ENCODE data around the gene NEK10. TPM values are rescaled to one million over a fixed set of nuclear protein-coding genes. Genes with fewer than 3 reads are reported as not detected.

Gene NEK10
- total and polyA plus RNA-seq, 9 donors, result 0.41 to 33.4 (median 1.1) TPM

- no peak overlapping the region for H3K4me3 ChIP-seq
- TF ChIP-seq EP300 (IDR thresholded peaks at IDR 0.05) (no peak), POLR2A (IDR thresholded peaks at IDR 0.05) (no peak), CTCF (IDR thresholded peaks at IDR 0.05) (no peak)
- DNase-seq, result no peak
- H3K4me1 ChIP-seq (ENCODE audit: insufficient read depth), result no peaks in the 10 kb centered on the region
- H3K36me3 ChIP-seq, result no peaks in the 10 kb centered on the region
- intact Hi-C loops (cut with DNase I), result no loop called here
- 90 to 96% (median 92%) methylated on average over 2 of the region's 2 CpGs for WGBS, 3 donors
- H3K27me3 ChIP-seq, result no peaks in the 10 kb centered on the region
- H3K9me3 ChIP-seq, result no peaks in the 10 kb centered on the region
- no peak overlapping the region for H3K27ac ChIP-seq
Observed at GRCh38 chr3:27160779-27161287, 208.3 kb downstream of the NEK10 start.

DNA sequence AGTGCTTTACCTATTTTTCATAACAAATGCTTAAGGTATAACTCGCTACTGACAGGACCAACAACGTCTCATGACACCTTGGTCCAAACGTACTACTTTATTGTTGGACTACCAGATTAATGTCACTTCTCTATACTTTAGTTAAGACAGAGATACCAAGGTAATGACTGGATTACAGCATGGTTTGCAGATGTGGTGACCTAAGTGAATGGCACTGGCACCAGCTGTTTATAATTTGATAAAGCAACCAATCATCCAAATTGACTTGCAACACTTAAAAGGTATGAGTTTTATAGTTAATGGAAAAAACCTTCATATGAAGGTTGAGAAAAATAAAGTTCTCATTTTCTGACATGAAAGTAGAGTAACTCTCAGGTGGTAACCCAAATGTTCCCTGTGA is 209.0 kb downstream of the NEK10 start:
- H3K36me3 ChIP-seq, result no peaks in the 10 kb centered on the region
- intact Hi-C loops (cut with DNase I), result no loop called here
- TF ChIP-seq POLR2A (IDR thresholded peaks at IDR 0.05), result no peak
- TF ChIP-seq CTCF (IDR thresholded peaks at IDR 0.05), result no peak
- no peak for TF ChIP-seq EP300 (IDR thresholded peaks at IDR 0.05)
- DNase-seq, result no peak
- no peaks in the 10 kb centered on the region for H3K9me3 ChIP-seq
- H3K27ac ChIP-seq, result no peak overlapping the region
- no peaks in the 10 kb centered on the region for H3K27me3 ChIP-seq
- WGBS, 3 donors, result 92 to 94% (median 92%) methylated on average over 3 of the region's 3 CpGs
- H3K4me1 ChIP-seq (ENCODE audit: insufficient read depth), result no peaks in the 10 kb centered on the region
- no peak overlapping the region for H3K4me3 ChIP-seq

GRCh38 chr3:27147215-27147614 is 222.0 kb downstream of the NEK10 start:
- Histone ChIP-seq H3K4me3 (no peak overlapping the region), H3K36me3 (no peaks in the 10 kb centered on the region), H3K27ac (no peak overlapping the region), H3K27me3 (no peaks in the 10 kb centered on the region), H3K9me3 (no peaks in the 10 kb centered on the region), H3K4me1 (ENCODE audit: insufficient read depth) (no peaks in the 10 kb centered on the region)
- intact Hi-C loops (cut with DNase I), result no loop called here
- 87 to 91% (median 90%) methylated on average over 1 of the region's 1 CpG for WGBS, 3 donors
- no peak for TF ChIP-seq EP300 (IDR thresholded peaks at IDR 0.05)
- TF ChIP-seq POLR2A (IDR thresholded peaks at IDR 0.05), result no peak
- no peak for TF ChIP-seq CTCF (IDR thresholded peaks at IDR 0.05)
- no peak for DNase-seq

DNA sequence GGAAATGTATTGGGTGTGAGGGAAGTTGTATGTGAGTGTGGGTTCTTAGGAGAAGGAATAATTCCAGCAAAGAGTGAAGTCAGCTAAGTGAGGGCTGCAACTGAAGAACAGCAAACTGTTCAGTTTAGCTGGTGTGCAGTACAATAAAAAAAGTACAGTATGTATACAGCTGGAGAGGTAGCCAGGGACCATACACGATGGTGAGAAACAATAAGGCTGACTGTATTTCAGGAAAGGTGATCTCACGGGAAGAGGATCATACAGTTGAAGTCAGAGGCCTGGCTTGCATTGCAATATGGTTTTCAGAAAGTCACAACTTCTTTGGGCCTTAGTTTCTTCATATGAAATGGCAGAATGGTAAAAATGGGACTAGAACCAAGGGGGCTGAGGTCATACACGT is 222.4 kb downstream of the NEK10 start:
- H3K27ac ChIP-seq, result no peak overlapping the region
- H3K9me3 ChIP-seq, result no peaks in the 10 kb centered on the region
- H3K4me1 ChIP-seq (ENCODE audit: insufficient read depth), result no peaks in the 10 kb centered on the region
- 78 to 84% (median 78%) methylated on average over 3 of the region's 3 CpGs for WGBS, 3 donors
- H3K27me3 ChIP-seq, result no peaks in the 10 kb centered on the region
- intact Hi-C loops (cut with DNase I), result no loop called here
- H3K36me3 ChIP-seq, result no peaks in the 10 kb centered on the region
- no peak for DNase-seq
- no peak for TF ChIP-seq CTCF (IDR thresholded peaks at IDR 0.05)
- TF ChIP-seq EP300 (IDR thresholded peaks at IDR 0.05), result no peak
- TF ChIP-seq POLR2A (IDR thresholded peaks at IDR 0.05), result no peak
- H3K4me3 ChIP-seq, result no peak overlapping the region

Data from ovary (tissue), 9 donors.